Pancreas (tissue), 10 donors: ENCODE results near the gene CCDC102A. TPM values are rescaled to one million over a fixed set of nuclear protein-coding genes. Genes with fewer than 3 reads are reported as not detected.
A peak's percentile ranks its signal among the peaks of the same experiment; 100 is the strongest.

Source experiments
- ATAC-seq, 4 donors: fragments of 200-7000 bp; cut with Tn5 transposase; one replicate each; pipeline versions ENCODE4 v1.8.0 to v1.9.1; 2020; ENCODE audit warnings: mild to moderate bottlenecking in 4 of 4, moderate library complexity in 4 of 4
- DNase-seq, 6 donors: peaks; one replicate each; pipeline ENCODE4 v3.0.0-alpha.2; 2020
- FAIRE-seq: peaks from 2 replicates; lab custom pipeline; 2012; peaks lifted over from hg19 to GRCh38; lab: Jason Lieb, UNC
- H3K27ac ChIP-seq, 4 donors: fragments of 200-600 bp; sonication (generic); 1 replicate in 3 of 4; 2 replicates in 1 of 4; pipeline versions ENCODE4 v1.5.0 to v1.8.0; 2020
- H3K27me3 ChIP-seq, 4 donors: fragments of 200-600 bp; one replicate each; pipeline ENCODE4 v1.8.0; 2021
- H3K36me3 ChIP-seq, 3 donors: fragments of 200-600 bp; sonication (generic) in 1 of 3; one replicate each; pipeline versions ENCODE4 v1.5.0 to v1.8.0; 2020 to 2021
- H3K4me1 ChIP-seq, 3 donors: fragments of 200-600 bp; one replicate each; pipeline ENCODE4 v1.8.0; 2021
- H3K4me3 ChIP-seq, 4 donors: fragments of 200-600 bp; sonication (generic) in 2 of 4; one replicate each; pipeline versions ENCODE4 v1.5.0 to v1.8.0; 2020 to 2021
- H3K9me3 ChIP-seq, 4 donors: fragments of 200-600 bp; one replicate each; pipeline ENCODE4 v1.8.0; 2021
- CTCF ChIP-seq, 4 donors: fragments of 200-600 bp; sonication (generic) in 3 of 4; IDR thresholded peaks; one replicate each; pipeline versions ENCODE4 v1.5.0 to v1.8.0; 2021; ENCODE audit warnings: antibody characterized with exemption in 4 of 4
- WGBS, 2 donors: extraction: QIAGEN DNeasy Blood & Tissue Kit; methylation state at CpG; one replicate each; pipeline ENCODE4 v1.1.7; 2013; 5-methylcytosine and 5-hydroxymethylcytosine counted together
- intact Hi-C, 3 donors: fragments of 100-400 bp; cut with DNase I; formaldehyde crosslinking; loops; one replicate each; pipeline versions ENCODE4 v1.11.1 to v1.14.2; 2022
- polyA plus RNA-seq, 2 donors: library from polyadenylated mRNA; stranded (reverse); fragments of 200-250 nt; gene quantifications; one replicate each; pipeline ENCODE4 v1.2.3, GENCODE V29; 2013
- total RNA-seq, 6 donors: library from RNA; stranded (reverse); fragmentation: NEBNext Ultra II Directional in 4 of 6; extraction: Animal tissue kit (Norgen Biotek cat#: 25700) in 4 of 6; gene quantifications; one replicate each; pipeline versions ENCODE4 v1.2.1 to v1.2.4, GENCODE V29; 2021 to 2023
- donor health status: healthy with polysubstance abuse.
- donor health status: DM: no; HTN: no; CAD: no; lungs with moderate emphysema.
- donor health status: DM: no; HTN: no; CAD: no.
- donor health status: control.
- donor health status: control.
- donor health status: Bipolar disorder and iron deficiency.
- donor health status: DM: yes; HTN: yes; CAD: no.
- donor health status: DM: no; HTN: no; CAD: no.
- donor health status: DM: no; HTN: no; CAD: no.
- donor health status: DM: yes; HTN: yes; CAD: no.

The CCDC102A gene
- total and polyA plus RNA-seq, 8 donors, result 2.2 to 5.8 (median 2.9) TPM

DNA sequence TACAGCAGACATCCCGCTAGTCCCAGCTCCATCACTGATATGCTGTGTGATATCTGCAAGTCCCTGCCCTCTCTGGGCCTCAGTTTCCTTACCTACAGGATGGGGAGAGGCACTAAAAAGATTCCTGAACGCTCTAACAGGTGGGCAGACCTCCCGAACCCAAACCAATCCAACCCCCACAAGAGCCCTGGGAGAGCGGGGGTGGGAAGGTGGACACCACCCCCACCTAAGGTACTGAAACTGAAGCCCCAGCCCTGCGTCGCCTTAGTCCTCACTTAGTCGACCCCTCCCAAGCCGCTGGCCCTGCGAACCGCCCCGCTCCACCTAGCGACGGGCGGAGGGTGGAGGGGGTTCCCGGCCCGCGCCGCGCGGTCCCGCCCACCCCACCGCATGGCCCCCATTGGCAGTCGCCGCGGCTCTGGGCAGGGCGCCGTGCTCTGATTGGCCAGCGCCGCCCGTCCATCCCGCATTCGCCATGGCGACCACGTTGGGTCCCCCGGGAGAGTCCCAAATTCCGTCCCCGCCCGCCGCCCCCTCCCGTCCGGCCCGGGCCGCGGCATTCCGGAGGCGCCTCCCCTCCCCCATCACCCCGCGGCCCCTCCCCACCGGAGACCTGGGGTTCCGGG is 578 bp downstream of the CCDC102A start:
- peak; percentile 94 to 98 (median 96) for DNase-seq
- H3K36me3 ChIP-seq, result no peaks in the 10 kb centered on the region
- no peaks in the 10 kb centered on the region for H3K9me3 ChIP-seq
- peak overlapping the region; percentile 88 to 99 (median 92) for H3K4me3 ChIP-seq
- no peak for TF ChIP-seq CTCF (IDR thresholded peaks at IDR 0.05)
- H3K27me3 ChIP-seq, result no peaks in the 10 kb centered on the region
- intact Hi-C loops, result no loop called here
- peaks cover 0 to 5% (median 0%) of the 10 kb centered on the region in 3 donors for H3K4me1 ChIP-seq
- peak; percentile 93 to 98 (median 96) for ATAC-seq
- H3K27ac ChIP-seq, result peak overlapping the region; percentile 69 to 90 (median 83)
- WGBS, 2 donors, result 1% methylated on average over 31 to 50 of the region's 50 CpGs
- no peak for FAIRE-seq

- Histone ChIP-seq H3K27me3 (no peaks in the 10 kb centered on the region), H3K9me3 (no peaks in the 10 kb centered on the region), H3K27ac (no peak overlapping the region), H3K36me3 (no peaks in the 10 kb centered on the region), H3K4me1 (peaks cover 0 to 5% (median 0%) of the 10 kb centered on the region in 3 donors), H3K4me3 (peak overlapping the region; percentile 88 to 99 (median 92))
- intact Hi-C loops, result no loop called here
- no peak for TF ChIP-seq CTCF (IDR thresholded peaks at IDR 0.05)
- 43 to 56% methylated on average over 13 of the region's 13 CpGs for WGBS, 2 donors
- FAIRE-seq (no peak), DNase-seq (peak in 3 of 6 donors; percentile 33 to 81 (median 64)), ATAC-seq (no peak)
Measured at GRCh38 chr16:57534881-57535658, 1.3 kb downstream of the CCDC102A start.

GRCh38 chr16:57534337-57534880 is 2.0 kb downstream of the CCDC102A start:
- DNase-seq, result no peak
- TF ChIP-seq CTCF (IDR thresholded peaks at IDR 0.05), result no peak
- intact Hi-C loops, result no loop called here

DNA sequence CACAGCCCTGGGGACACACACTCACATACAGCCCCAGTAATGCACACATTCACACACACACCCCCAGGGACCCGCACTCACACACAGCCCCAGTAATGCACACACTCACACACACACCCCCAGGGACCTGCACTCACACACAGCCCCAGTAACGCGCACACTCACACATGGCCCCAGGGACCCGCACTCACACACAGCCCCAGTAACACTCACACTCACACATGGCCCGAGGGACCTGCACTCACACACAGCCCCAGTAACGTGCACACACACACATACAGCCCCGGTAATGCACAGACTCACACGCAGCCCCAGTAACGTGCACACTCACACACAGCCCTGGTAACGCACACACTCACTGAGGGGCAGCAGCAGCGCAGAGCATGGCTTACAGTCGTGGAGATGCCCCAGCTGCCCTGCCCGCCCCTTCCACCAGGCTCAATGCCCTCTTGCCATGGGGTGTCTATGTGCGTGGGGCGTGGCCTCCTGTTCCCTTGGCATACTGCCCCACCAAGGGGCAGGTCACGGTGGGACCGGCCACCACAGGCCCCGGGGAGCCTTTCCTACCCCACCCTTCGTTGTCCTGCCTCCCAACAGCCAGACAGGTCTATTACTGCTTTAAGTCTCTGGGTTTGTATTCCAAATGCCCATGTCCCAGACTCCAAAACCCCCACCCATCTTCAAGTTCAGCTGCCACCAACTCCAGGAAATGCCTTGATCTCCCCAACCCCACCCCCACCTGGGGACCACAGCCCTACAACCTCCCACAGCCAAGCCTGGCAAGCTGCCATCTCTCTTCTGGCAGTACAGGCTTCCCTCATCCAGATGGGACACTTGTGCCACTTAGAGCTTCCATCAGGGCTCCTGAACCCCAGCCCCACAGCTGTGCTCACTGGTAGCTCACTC is 2.7 kb downstream of the CCDC102A start:
- Histone ChIP-seq H3K4me3 (no peak overlapping the region), H3K27ac (no peak overlapping the region), H3K9me3 (no peaks in the 10 kb centered on the region), H3K27me3 (no peaks in the 10 kb centered on the region), H3K36me3 (no peaks in the 10 kb centered on the region), H3K4me1 (peaks cover 0 to 5% (median 0%) of the 10 kb centered on the region in 3 donors)
- intact Hi-C loops, result no loop called here
- no peak for TF ChIP-seq CTCF (IDR thresholded peaks at IDR 0.05)
- peak in 2 of 6 donors; percentile 32 to 68 for DNase-seq
- ATAC-seq, result no peak
- FAIRE-seq, result no peak
- 69 to 75% methylated on average over 19 of the region's 19 CpGs for WGBS, 2 donors

More at GRCh38 chr16:57534337-57534880, 2.0 kb downstream of the CCDC102A start:
- 93 to 95% methylated on average over 7 of the region's 7 CpGs for WGBS, 2 donors
- ATAC-seq (no peak), FAIRE-seq (no peak)
- no peaks in the 10 kb centered on the region for H3K9me3 ChIP-seq
- no peaks in the 10 kb centered on the region for H3K27me3 ChIP-seq
- H3K4me3 ChIP-seq, result no peak overlapping the region
- peaks cover 0 to 5% (median 0%) of the 10 kb centered on the region in 3 donors for H3K4me1 ChIP-seq
- no peak overlapping the region for H3K27ac ChIP-seq
- no peaks in the 10 kb centered on the region for H3K36me3 ChIP-seq
